Suprapubic skin (tissue), 4 donors: ENCODE measurements around the gene ERP27. TPM values are rescaled to one million over a fixed set of nuclear protein-coding genes. Genes with fewer than 3 reads are reported as not detected.

Experiments
- DNase-seq, 2 donors: peaks; one replicate each; pipeline ENCODE4 v3.0.0-alpha.2; 2019; ENCODE audit warnings: low spot score in 2 of 2
- H3K27ac ChIP-seq: fragments of 200-600 bp; sonication (generic); one replicate; pipeline ENCODE4 v1.5.1; 2019
- H3K27me3 ChIP-seq: fragments of 200-600 bp; sonication (generic); one replicate; pipeline ENCODE4 v1.5.1; 2019
- H3K36me3 ChIP-seq: fragments of 200-600 bp; sonication (generic); one replicate; pipeline ENCODE4 v1.5.1; 2019
- H3K4me1 ChIP-seq: fragments of 200-600 bp; sonication (generic); one replicate; pipeline ENCODE4 v1.5.1; 2019
- H3K4me3 ChIP-seq: fragments of 200-600 bp; sonication (generic); one replicate; pipeline ENCODE4 v1.5.1; 2019; ENCODE audit warnings: mild to moderate bottlenecking
- H3K9me3 ChIP-seq: fragments of 200-600 bp; sonication (generic); one replicate; pipeline ENCODE4 v1.5.1; 2019
- CTCF ChIP-seq, 2 donors: fragments of 200-600 bp in 1 of 2; fragments of 450-650 bp in 1 of 2; sonication (generic) in 1 of 2; IDR thresholded peaks; one replicate each; pipeline ENCODE4 v1.5.1; 2016 to 2019; ENCODE audit warnings: antibody characterized with exemption in 2 of 2, mild to moderate bottlenecking in 1 of 2, moderate library complexity in 1 of 2
- EP300 ChIP-seq: sonication (generic); formaldehyde crosslinking; IDR thresholded peaks from one replicate; pipeline ENCODE4 v1.6.1; 2017; ENCODE audit warnings: antibody characterized with exemption
- POLR2A ChIP-seq, 2 donors: fragments of 450-650 bp; IDR thresholded peaks; one replicate each; pipeline ENCODE4 v1.6.1; 2017; ENCODE audit warnings: antibody characterized with exemption in 2 of 2, mild to moderate bottlenecking in 2 of 2, moderate library complexity in 2 of 2
- POLR2AphosphoS5 ChIP-seq, 3 donors: sonication (generic); formaldehyde crosslinking; IDR thresholded peaks; one replicate each; pipeline ENCODE4 v1.6.1; 2017; ENCODE audit warnings: antibody characterized with exemption in 3 of 3
- WGBS: methylation state at CpG from one replicate; pipeline ENCODE4 v1.1.5; 2018; 5-methylcytosine and 5-hydroxymethylcytosine counted together
- total RNA-seq, 4 donors: library from RNA; depleted of rRNA; stranded (reverse); fragments of >200 nt; gene quantifications; one replicate each; pipeline ENCODE4 v1.1.0, GENCODE V29; 2016

Gene ERP27
- total RNA-seq, 4 donors from 2014 or later = 0.21 to 2.5 (median 0.91) TPM; not detected in 1

GRCh38 chr12:14873440-14874185 lies 64.7 kb downstream of the ERP27 start:
- TF ChIP-seq CTCF (IDR thresholded peaks at IDR 0.05) = no peak
- TF ChIP-seq POLR2A (IDR thresholded peaks at IDR 0.05) = no peak
- no peak for TF ChIP-seq EP300
- no peak for TF ChIP-seq POLR2AphosphoS5 (IDR thresholded peaks at IDR 0.05)
- H3K9me3 ChIP-seq = no peaks in the 10 kb centered on the region
- no peak for DNase-seq
- H3K4me3 ChIP-seq = no peak overlapping the region
- H3K4me1 ChIP-seq = no peaks in the 10 kb centered on the region
- no peak overlapping the region for H3K27ac ChIP-seq
- H3K27me3 ChIP-seq = no peaks in the 10 kb centered on the region
- WGBS = 70% methylated on average over 1 of the region's 1 CpG
- H3K36me3 ChIP-seq = no peaks in the 10 kb centered on the region

- DNase-seq = no peak
- H3K4me1 ChIP-seq = no peaks in the 10 kb centered on the region
- no peaks in the 10 kb centered on the region for H3K9me3 ChIP-seq
- H3K27me3 ChIP-seq = no peaks in the 10 kb centered on the region
- H3K27ac ChIP-seq = no peak overlapping the region
- H3K36me3 ChIP-seq = no peaks in the 10 kb centered on the region
- no peak overlapping the region for H3K4me3 ChIP-seq
- TF ChIP-seq EP300 = no peak
- no peak for TF ChIP-seq POLR2AphosphoS5 (IDR thresholded peaks at IDR 0.05)
- TF ChIP-seq POLR2A (IDR thresholded peaks at IDR 0.05) = no peak
- no peak for TF ChIP-seq CTCF (IDR thresholded peaks at IDR 0.05)
- 93% methylated on average over 1 of the region's 1 CpG for WGBS
Measured at GRCh38 chr12:14871886-14872285, 66.5 kb downstream of the ERP27 start.

- Histone ChIP-seq H3K27me3 (no peaks in the 10 kb centered on the region), H3K4me3 (no peak overlapping the region), H3K9me3 (no peaks in the 10 kb centered on the region), H3K27ac (no peak overlapping the region), H3K36me3 (no peaks in the 10 kb centered on the region), H3K4me1 (no peaks in the 10 kb centered on the region)
- 83% methylated on average over 1 of the region's 1 CpG for WGBS
- no peak for DNase-seq
- TF ChIP-seq EP300 (no peak), POLR2A (IDR thresholded peaks at IDR 0.05) (no peak), CTCF (IDR thresholded peaks at IDR 0.05) (no peak), POLR2AphosphoS5 (IDR thresholded peaks at IDR 0.05) (no peak)
Measured at GRCh38 chr12:14871247-14871646, 67.1 kb downstream of the ERP27 start.

GRCh38 chr12:14868916-14869506 lies 69.3 kb downstream of the ERP27 start:
- H3K27me3 ChIP-seq = no peaks in the 10 kb centered on the region
- H3K4me3 ChIP-seq = no peak overlapping the region
- no peaks in the 10 kb centered on the region for H3K9me3 ChIP-seq
- no peaks in the 10 kb centered on the region for H3K36me3 ChIP-seq
- DNase-seq = no peak
- no peaks in the 10 kb centered on the region for H3K4me1 ChIP-seq
- TF ChIP-seq CTCF (IDR thresholded peaks at IDR 0.05) = no peak
- TF ChIP-seq EP300 = no peak
- no peak for TF ChIP-seq POLR2A (IDR thresholded peaks at IDR 0.05)
- no peak for TF ChIP-seq POLR2AphosphoS5 (IDR thresholded peaks at IDR 0.05)
- no peak overlapping the region for H3K27ac ChIP-seq
- WGBS = 94% methylated on average over 3 of the region's 3 CpGs

Other genes with a start within 250 kb of the ERP27 start
- under 1 TPM in 2 of 4 donors, not detected in 2; 0.11 to 0.47 TPM for gene GUCY2C, start 241.9 kb downstream of the ERP27 start, total RNA-seq
- 10 to 100 TPM; 16.7 to 24.4 (median 19.7) TPM for gene WBP11, start 135.1 kb downstream of the ERP27 start, total RNA-seq
- under 1 TPM in 2 of 4 donors, not detected in 2; 0.31 to 0.83 TPM for gene C12orf60, start 134.9 kb downstream of the ERP27 start, total RNA-seq
- not detected for gene SMCO3, start 124.4 kb downstream of the ERP27 start, total RNA-seq
- 1 to 10 TPM in 1 of 4 donors, under 1 TPM in 2, not detected in 1; 0.17 to 1.3 (median 0.42) TPM for gene ART4, start 95.0 kb downstream of the ERP27 start, total RNA-seq
- gene MGP, start 52.7 kb downstream of the ERP27 start, total RNA-seq = 100 to 1,000 TPM in 1 of 4 donors, 10 to 100 TPM in 3; 43.5 to 135 (median 58.3) TPM
- 100 to 1,000 TPM in 1 of 4 donors, 10 to 100 TPM in 3; 74.7 to 109 (median 85.4) TPM for gene ARHGDIB, start 23.1 kb upstream of the ERP27 start, total RNA-seq
- gene PDE6H, start 34.5 kb upstream of the ERP27 start, total RNA-seq = not detected